Left lung (tissue), 10 donors: ENCODE results near the gene EZR. TPM values are rescaled to one million over a fixed set of nuclear protein-coding genes. Genes with fewer than 3 reads are reported as not detected.

Source experiments
- ATAC-seq: fragments of 200-7000 bp; cut with Tn5 transposase; one replicate; pipeline ENCODE4 v1.9.1; 2020; ENCODE audit warnings: moderate library complexity
- DNase-seq, 4 donors: peaks; one replicate each; pipeline ENCODE4 v3.0.0-alpha.2; 2013 to 2020
- H3K27ac ChIP-seq, 2 donors: fragments of 200-600 bp; sonication (generic) in 1 of 2; one replicate each; pipeline versions ENCODE4 v1.5.0 to v1.8.0; 2020 to 2021
- H3K27me3 ChIP-seq, 2 donors: fragments of 200-600 bp; sonication (generic) in 1 of 2; one replicate each; pipeline versions ENCODE4 v1.5.0 to v1.8.0; 2020 to 2021
- H3K36me3 ChIP-seq, 2 donors: fragments of 200-600 bp; sonication (generic) in 1 of 2; one replicate each; pipeline versions ENCODE4 v1.5.0 to v1.8.0; 2020 to 2021
- H3K4me1 ChIP-seq, 2 donors: fragments of 200-600 bp; one replicate each; pipeline ENCODE4 v1.8.0; 2021
- H3K4me3 ChIP-seq, 2 donors: fragments of 200-600 bp; sonication (generic) in 1 of 2; one replicate each; pipeline versions ENCODE4 v1.5.0 to v1.8.0; 2020 to 2021; ENCODE audit warnings: mild to moderate bottlenecking in 1 of 2
- H3K9me3 ChIP-seq, 2 donors: fragments of 200-600 bp; sonication (generic) in 1 of 2; one replicate each; pipeline versions ENCODE4 v1.5.0 to v1.8.0; 2020 to 2021
- CTCF ChIP-seq, 2 donors: fragments of 200-600 bp; sonication (generic) in 1 of 2; IDR thresholded peaks; one replicate each; pipeline versions ENCODE4 v1.5.0 to v1.8.0; 2021; ENCODE audit warnings: antibody characterized with exemption in 2 of 2
- intact Hi-C, 2 donors: fragments of 100-400 bp; cut with DNase I; formaldehyde crosslinking; loops; one replicate each; pipeline versions ENCODE4 v1.11.2 to v1.14.2; 2022
- polyA plus RNA-seq, 6 donors: library from polyadenylated mRNA; unstranded; fragments of 120-200 nt; gene quantifications; one replicate each; pipeline ENCODE4 v1.2.1, GENCODE V29; 2013; ENCODE audit not compliant: insufficient read length in 6 of 6
- total RNA-seq, 2 donors: library from RNA; stranded (reverse); fragmentation: NEBNext Ultra II Directional; extraction: Animal tissue kit (Norgen Biotek cat#: 25700); gene quantifications; one replicate each; pipeline ENCODE4 v1.2.1, GENCODE V29; 2021
- donor health status: DM: no; HTN: yes; CAD: no.
- donor health status: DM: no; HTN: no; CAD: no.

EZR gene
- total and polyA plus RNA-seq, 8 donors, result 140 to 328 (median 161) TPM

- Histone ChIP-seq H3K4me1 (peaks cover 0 to 10% of the 10 kb centered on the region in 2 donors), H3K4me3 (no peak overlapping the region), H3K9me3 (no peaks in the 10 kb centered on the region), H3K27ac (no peak overlapping the region), H3K27me3 (no peaks in the 10 kb centered on the region), H3K36me3 (peaks cover 3 to 100% of the 10 kb centered on the region in 2 donors)
- DNase-seq, result no peak
- no peak for ATAC-seq
- no peak for TF ChIP-seq CTCF (IDR thresholded peaks at IDR 0.05)
- intact Hi-C loops, result no loop called here
Measured at GRCh38 chr6:158771399-158772152, 47.6 kb downstream of the EZR start.

DNA sequence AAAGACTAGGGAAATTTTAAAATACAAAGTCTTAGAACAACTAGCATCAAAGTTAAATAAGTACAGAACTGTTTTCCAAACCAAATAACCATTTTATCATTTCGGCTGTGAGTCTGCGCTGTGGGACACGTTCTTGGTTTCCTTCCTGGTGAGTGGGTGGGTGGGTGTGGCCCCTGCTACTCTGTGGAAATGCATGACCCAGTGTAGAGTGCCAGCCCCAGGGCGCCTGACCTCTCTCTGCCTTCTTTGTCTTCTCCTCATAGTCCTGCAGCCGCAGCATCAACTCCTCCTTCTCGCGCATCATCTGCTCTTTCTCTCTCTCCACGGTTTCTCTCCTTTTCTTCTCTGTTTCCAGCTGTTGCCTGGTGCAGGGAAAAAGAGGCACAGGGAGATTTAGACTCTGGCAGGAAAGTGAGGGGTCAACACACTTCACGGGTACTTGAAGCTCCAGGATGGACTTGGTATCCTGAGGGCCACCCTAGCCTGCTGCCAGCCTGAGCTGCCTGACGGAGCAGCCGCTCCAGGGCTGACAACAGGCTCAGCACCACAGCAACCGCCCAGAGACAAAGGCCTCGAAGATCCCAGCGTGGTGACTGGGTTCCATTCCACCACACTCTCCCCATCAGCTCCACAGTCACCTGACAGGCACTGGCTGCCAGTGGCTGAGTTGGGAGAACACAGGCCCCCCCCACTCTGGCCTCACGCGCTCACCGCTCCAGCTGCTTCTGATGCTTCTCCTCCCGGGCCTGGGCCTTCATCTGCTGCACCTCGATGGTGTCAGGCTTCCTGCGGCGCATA is 48.4 kb downstream of the EZR start:
- H3K9me3 ChIP-seq, result no peaks in the 10 kb centered on the region
- DNase-seq (no peak), ATAC-seq (no peak)
- peaks cover 3 to 100% of the 10 kb centered on the region in 2 donors for H3K36me3 ChIP-seq
- intact Hi-C loops, result no loop called here
- TF ChIP-seq CTCF (IDR thresholded peaks at IDR 0.05), result no peak
- H3K27ac ChIP-seq, result no peak overlapping the region
- H3K27me3 ChIP-seq, result no peaks in the 10 kb centered on the region
- H3K4me3 ChIP-seq, result no peak overlapping the region
- H3K4me1 ChIP-seq, result peaks cover 0 to 10% of the 10 kb centered on the region in 2 donors

GRCh38 chr6:158769771-158770432 is 49.3 kb downstream of the EZR start:
- intact Hi-C loops, result no loop called here
- Histone ChIP-seq H3K36me3 (peaks cover 3 to 100% of the 10 kb centered on the region in 2 donors), H3K9me3 (no peaks in the 10 kb centered on the region), H3K4me3 (no peak overlapping the region), H3K4me1 (peaks cover 0 to 10% of the 10 kb centered on the region in 2 donors), H3K27ac (no peak overlapping the region), H3K27me3 (no peaks in the 10 kb centered on the region)
- DNase-seq, result no peak
- TF ChIP-seq CTCF (IDR thresholded peaks at IDR 0.05), result no peak
- ATAC-seq, result no peak

- peaks cover 0 to 10% of the 10 kb centered on the region in 2 donors for H3K4me1 ChIP-seq
- no peaks in the 10 kb centered on the region for H3K27me3 ChIP-seq
- DNase-seq, result no peak
- H3K4me3 ChIP-seq, result no peak overlapping the region
- intact Hi-C loops, result no loop called here
- no peaks in the 10 kb centered on the region for H3K9me3 ChIP-seq
- H3K36me3 ChIP-seq, result peaks cover 3 to 100% of the 10 kb centered on the region in 2 donors
- no peak overlapping the region for H3K27ac ChIP-seq
- no peak for ATAC-seq
- TF ChIP-seq CTCF (IDR thresholded peaks at IDR 0.05), result no peak
Measured at GRCh38 chr6:158769234-158769770, 49.9 kb downstream of the EZR start.
